GM12878 (cell line): ENCODE data around the gene ZNF692. TPM values are rescaled to one million over a fixed set of nuclear protein-coding genes. Genes with fewer than 3 reads are reported as not detected.

Source experiments
- ATF7 ChIP-seq: fragments of 450-650 bp; IDR thresholded peaks from 2 replicates; pipeline ENCODE4 v1.6.1; 2016; ENCODE audit warnings: low read depth, mild to moderate bottlenecking
- BCL11A ChIP-seq: IDR thresholded peaks from 2 replicates; pipeline ENCODE4 v1.6.1; 2011; ENCODE audit warnings: low read depth, low read length
- BMI1 ChIP-seq: fragments of 450-650 bp; IDR thresholded peaks from 2 replicates; pipeline ENCODE4 v1.6.1; 2016; ENCODE audit warnings: mild to moderate bottlenecking, moderate library complexity, borderline replicate concordance
- CREB1 ChIP-seq: IDR thresholded peaks from 2 replicates; pipeline ENCODE4 v1.6.1; 2012; ENCODE audit warnings: low read depth, mild to moderate bottlenecking, inconsistent platforms
- DPF2 ChIP-seq: fragments of 450-650 bp; IDR thresholded peaks from 2 replicates; pipeline ENCODE4 v1.6.1; 2017; ENCODE audit warnings: mild to moderate bottlenecking
- ESRRA ChIP-seq: IDR thresholded peaks from 2 replicates; pipeline ENCODE4 v1.6.1; 2012; ENCODE audit warnings: mild to moderate bottlenecking, low read length, improper control_type of control experiment
- HDAC2 ChIP-seq: fragments of 200-600 bp; sonication (generic); IDR thresholded peaks from 2 replicates; pipeline ENCODE4 v1.6.1; 2017
- HDAC6 ChIP-seq: fragments of 200-600 bp; sonication (generic); IDR thresholded peaks from one replicate; pipeline ENCODE4 v1.8.0; 2017; ENCODE audit warnings: antibody characterized with exemption; ENCODE audit not compliant: unreplicated experiment
- JUNB ChIP-seq: IDR thresholded peaks from 2 replicates; pipeline ENCODE4 v1.6.1; 2016; ENCODE audit warnings: antibody characterized with exemption, mild to moderate bottlenecking
- LARP7 ChIP-seq: fragments of 450-650 bp; IDR thresholded peaks from 2 replicates; pipeline ENCODE4 v1.6.1; 2017; ENCODE audit warnings: mild to moderate bottlenecking
- NFYB ChIP-seq: IDR thresholded peaks from 2 replicates; pipeline ENCODE4 v1.6.1; 2011; ENCODE audit warnings: low read depth, mild to moderate bottlenecking, low read length, improper control_type of control experiment, moderate library complexity; ENCODE audit not compliant: insufficient read depth
- NR2F1 ChIP-seq: fragments of 450-650 bp; conservative IDR thresholded peaks from 2 replicates; pipeline ENCODE4 v1.6.1; 2017; ENCODE audit warnings: mild to moderate bottlenecking
- POLR2AphosphoS2 ChIP-seq: IDR thresholded peaks from 2 replicates; pipeline ENCODE4 v1.6.1; 2011; ENCODE audit warnings: low read depth, mild to moderate bottlenecking, low read length, improper control_type of control experiment, moderate library complexity
- RAD51 ChIP-seq: fragments of 450-650 bp; IDR thresholded peaks from 2 replicates; pipeline ENCODE4 v1.6.1; 2016; ENCODE audit warnings: moderate library complexity, mild to moderate bottlenecking, inconsistent platforms
- RBBP5 ChIP-seq: fragments of 200-600 bp; sonication (generic); conservative IDR thresholded peaks from 2 replicates; pipeline ENCODE4 v1.6.1; 2016
- SPI1 ChIP-seq: IDR thresholded peaks from 2 replicates; pipeline ENCODE4 v1.6.1; 2011; ENCODE audit warnings: low read depth, mild to moderate bottlenecking, low read length, moderate library complexity, borderline replicate concordance; ENCODE audit not compliant: insufficient read depth
- STAT1 ChIP-seq: fragments of 450-650 bp; conservative IDR thresholded peaks from 2 replicates; pipeline ENCODE4 v1.6.1; 2014; ENCODE audit warnings: antibody characterized with exemption, mild to moderate bottlenecking
- STAT3 ChIP-seq: IDR thresholded peaks from 2 replicates; pipeline ENCODE4 v1.6.1; 2011; ENCODE audit warnings: low read depth, low read length, improper control_type of control experiment
- ZBED1 ChIP-seq: IDR thresholded peaks from 2 replicates; pipeline ENCODE4 v1.6.1; 2016; ENCODE audit warnings: borderline replicate concordance
- polyA plus RNA-seq, 11 experiments: library from polyadenylated mRNA; depleted of rRNA in 4 of 11; unstranded in 6 of 11; stranded (reverse) in 5 of 11; fragments of >200 nt; fragmentation: Nextera tagmentation in 4 of 11; fragmentation: Illumina TruSeq in 1 of 11; extraction: Ambion mirVana in 4 of 11; extraction: Trizol in 1 of 11; gene quantifications; 1 replicate in 1 of 11; 2 replicates in 10 of 11; pipeline versions ENCODE4 v1.2.1 to v1.2.3, GENCODE V29; 2011 to 2016; ENCODE audit warnings: inconsistent platforms in 2 of 11, missing spikeins in 2 of 11, low read depth in 1 of 11
- total RNA-seq, 4 experiments: library from RNA; depleted of rRNA in 3 of 4; stranded (reverse); fragments of >200 nt in 3 of 4; fragmentation: Illumina TruSeq in 1 of 4; extraction: Trizol in 1 of 4; gene quantifications; 2 replicates each; pipeline versions ENCODE4 v1.2.1 to v1.2.3, GENCODE V29; 2013 to 2021
- TF ChIP-seq, protein P1 (sequence below): fragments of 450-650 bp; IDR thresholded peaks from 2 replicates; pipeline ENCODE4 v1.6.1; 2018; ENCODE audit warnings: mild to moderate bottlenecking, low read depth, moderate library complexity; ENCODE audit not compliant: partially characterized antibody
- TF ChIP-seq, protein P2 (sequence below): IDR thresholded peaks from 2 replicates; pipeline ENCODE4 v1.6.1; 2011; ENCODE audit warnings: low read depth, mild to moderate bottlenecking, low read length, moderate library complexity, borderline replicate concordance; ENCODE audit errors: extremely low read depth
- TF ChIP-seq, protein P3 (sequence below): IDR thresholded peaks from 2 replicates; pipeline ENCODE4 v1.6.1; 2011; ENCODE audit warnings: low read depth, low read length, improper control_type of control experiment, borderline replicate concordance
- TF ChIP-seq, protein P4 (sequence below): fragments of 450-650 bp; IDR thresholded peaks from 2 replicates; pipeline ENCODE4 v1.6.1; 2017; ENCODE audit warnings: antibody characterized with exemption, mild to moderate bottlenecking, moderate library complexity

Gene ZNF692
- total and polyA plus RNA-seq, 10 of the 15 experiments (the other 5 are each of a cell fraction or from before 2014, with no cell fraction given) = 5.3 to 76.6 (median 36.9) TPM

DNA sequence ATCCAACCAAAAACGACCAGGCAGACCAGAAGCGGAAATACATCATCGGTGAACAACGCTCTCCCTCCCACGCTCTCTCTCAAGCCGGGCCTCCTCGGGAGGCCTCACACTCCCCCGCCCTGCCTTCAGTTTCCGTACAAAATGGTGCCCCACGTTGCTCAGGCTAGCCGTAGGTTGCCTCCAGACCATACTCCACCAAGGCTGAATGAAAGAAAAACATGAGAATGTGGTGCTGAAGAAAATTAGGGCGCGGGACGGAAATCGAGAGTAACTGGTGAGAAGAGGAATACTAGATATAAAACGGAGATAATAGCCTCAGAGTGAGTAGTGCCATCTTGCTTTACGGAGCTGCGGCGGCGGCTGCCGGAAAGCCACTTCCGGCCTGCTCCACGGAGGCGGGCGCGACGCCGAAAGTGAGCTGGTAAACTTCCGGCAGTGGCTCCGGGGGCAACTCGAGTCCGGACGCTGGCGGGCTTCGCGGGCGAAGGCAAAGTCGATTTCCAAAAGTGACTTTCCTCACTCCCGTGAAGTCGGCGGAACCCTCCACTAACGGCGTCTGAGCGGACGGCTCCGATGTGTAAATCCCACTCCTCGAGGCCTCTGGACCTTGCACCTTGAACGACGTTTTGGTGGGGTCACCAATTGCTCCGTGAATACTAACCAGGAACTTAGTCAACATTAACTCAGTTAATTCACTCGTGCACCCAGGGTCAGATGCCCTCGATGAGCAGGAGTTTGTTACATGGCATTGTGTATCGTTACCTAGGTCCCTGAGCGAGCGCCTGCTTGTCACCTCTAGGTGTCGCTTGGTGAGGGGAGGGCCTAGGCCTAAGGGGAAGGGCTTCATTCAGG is 32.8 kb downstream of the ZNF692 start, which contains the start of gene SH3BP5L (continued):
- TF ChIP-seq NFYB (peak; percentile 23; the same call in 1 of the 2 replicates), ESRRA (peak; percentile 63; the same call in 1 of the 2 replicates), STAT1 (0 out of 2 replicates have a peak, but pooled peaks have one; percentile 30), BMI1 (no peak), LARP7 (peak; percentile 88; the same call in 1 of the 2 replicates), RAD51 (no peak), RBBP5 (0 out of 2 replicates have a peak, but pooled peaks have one; percentile 35), SPI1 (no peak; the same call in 1 of the 2 replicates), HDAC6 (no peak), HDAC2 (no peak), NR2F1 (peak; percentile 43; the same call in 1 of the 2 replicates), DPF2 (0 out of 2 replicates have a peak, but pooled peaks have one; percentile 71), CREB1 (peak; percentile 90), ZBED1 (peak; percentile 14; the same call in 1 of the 2 replicates), JUNB (no peak), STAT3 (no peak), ATF7 (peak; percentile 71), BCL11A (no peak), POLR2AphosphoS2 (peak; percentile 70; the same call in 1 of the 2 replicates)
- TF ChIP-seq, protein P1, sequence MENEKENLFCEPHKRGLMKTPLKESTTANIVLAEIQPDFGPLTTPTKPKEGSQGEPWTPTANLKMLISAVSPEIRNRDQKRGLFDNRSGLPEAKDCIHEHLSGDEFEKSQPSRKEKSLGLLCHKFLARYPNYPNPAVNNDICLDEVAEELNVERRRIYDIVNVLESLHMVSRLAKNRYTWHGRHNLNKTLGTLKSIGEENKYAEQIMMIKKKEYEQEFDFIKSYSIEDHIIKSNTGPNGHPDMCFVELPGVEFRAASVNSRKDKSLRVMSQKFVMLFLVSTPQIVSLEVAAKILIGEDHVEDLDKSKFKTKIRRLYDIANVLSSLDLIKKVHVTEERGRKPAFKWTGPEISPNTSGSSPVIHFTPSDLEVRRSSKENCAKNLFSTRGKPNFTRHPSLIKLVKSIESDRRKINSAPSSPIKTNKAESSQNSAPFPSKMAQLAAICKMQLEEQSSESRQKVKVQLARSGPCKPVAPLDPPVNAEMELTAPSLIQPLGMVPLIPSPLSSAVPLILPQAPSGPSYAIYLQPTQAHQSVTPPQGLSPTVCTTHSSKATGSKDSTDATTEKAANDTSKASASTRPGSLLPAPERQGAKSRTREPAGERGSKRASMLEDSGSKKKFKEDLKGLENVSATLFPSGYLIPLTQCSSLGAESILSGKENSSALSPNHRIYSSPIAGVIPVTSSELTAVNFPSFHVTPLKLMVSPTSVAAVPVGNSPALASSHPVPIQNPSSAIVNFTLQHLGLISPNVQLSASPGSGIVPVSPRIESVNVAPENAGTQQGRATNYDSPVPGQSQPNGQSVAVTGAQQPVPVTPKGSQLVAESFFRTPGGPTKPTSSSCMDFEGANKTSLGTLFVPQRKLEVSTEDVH = peak; percentile 76
- TF ChIP-seq, protein P2, sequence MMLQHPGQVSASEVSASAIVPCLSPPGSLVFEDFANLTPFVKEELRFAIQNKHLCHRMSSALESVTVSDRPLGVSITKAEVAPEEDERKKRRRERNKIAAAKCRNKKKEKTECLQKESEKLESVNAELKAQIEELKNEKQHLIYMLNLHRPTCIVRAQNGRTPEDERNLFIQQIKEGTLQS = 0 out of 2 replicates have a peak, but pooled peaks have one; percentile 20
- TF ChIP-seq, protein P3, sequence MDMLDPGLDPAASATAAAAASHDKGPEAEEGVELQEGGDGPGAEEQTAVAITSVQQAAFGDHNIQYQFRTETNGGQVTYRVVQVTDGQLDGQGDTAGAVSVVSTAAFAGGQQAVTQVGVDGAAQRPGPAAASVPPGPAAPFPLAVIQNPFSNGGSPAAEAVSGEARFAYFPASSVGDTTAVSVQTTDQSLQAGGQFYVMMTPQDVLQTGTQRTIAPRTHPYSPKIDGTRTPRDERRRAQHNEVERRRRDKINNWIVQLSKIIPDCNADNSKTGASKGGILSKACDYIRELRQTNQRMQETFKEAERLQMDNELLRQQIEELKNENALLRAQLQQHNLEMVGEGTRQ = no peak
- TF ChIP-seq, protein P4, sequence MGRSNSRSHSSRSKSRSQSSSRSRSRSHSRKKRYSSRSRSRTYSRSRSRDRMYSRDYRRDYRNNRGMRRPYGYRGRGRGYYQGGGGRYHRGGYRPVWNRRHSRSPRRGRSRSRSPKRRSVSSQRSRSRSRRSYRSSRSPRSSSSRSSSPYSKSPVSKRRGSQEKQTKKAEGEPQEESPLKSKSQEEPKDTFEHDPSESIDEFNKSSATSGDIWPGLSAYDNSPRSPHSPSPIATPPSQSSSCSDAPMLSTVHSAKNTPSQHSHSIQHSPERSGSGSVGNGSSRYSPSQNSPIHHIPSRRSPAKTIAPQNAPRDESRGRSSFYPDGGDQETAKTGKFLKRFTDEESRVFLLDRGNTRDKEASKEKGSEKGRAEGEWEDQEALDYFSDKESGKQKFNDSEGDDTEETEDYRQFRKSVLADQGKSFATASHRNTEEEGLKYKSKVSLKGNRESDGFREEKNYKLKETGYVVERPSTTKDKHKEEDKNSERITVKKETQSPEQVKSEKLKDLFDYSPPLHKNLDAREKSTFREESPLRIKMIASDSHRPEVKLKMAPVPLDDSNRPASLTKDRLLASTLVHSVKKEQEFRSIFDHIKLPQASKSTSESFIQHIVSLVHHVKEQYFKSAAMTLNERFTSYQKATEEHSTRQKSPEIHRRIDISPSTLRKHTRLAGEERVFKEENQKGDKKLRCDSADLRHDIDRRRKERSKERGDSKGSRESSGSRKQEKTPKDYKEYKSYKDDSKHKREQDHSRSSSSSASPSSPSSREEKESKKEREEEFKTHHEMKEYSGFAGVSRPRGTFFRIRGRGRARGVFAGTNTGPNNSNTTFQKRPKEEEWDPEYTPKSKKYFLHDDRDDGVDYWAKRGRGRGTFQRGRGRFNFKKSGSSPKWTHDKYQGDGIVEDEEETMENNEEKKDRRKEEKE = no peak
